Calu3 (cell line): ENCODE results near the gene FAS. TPM values are rescaled to one million over a fixed set of nuclear protein-coding genes. Genes with fewer than 3 reads are reported as not detected.

ENCODE experiments used
- BruUV-seq: library from RNA; stranded (reverse); fragments of 400-500 nt; replicated peaks from 2 replicates; lab custom pipeline; 2021; lab: Mats Ljungman, UMichigan
- CTCF ChIA-PET: fragments of 300-600 bp; sonication (Branson Sonifier 250); formaldehyde crosslinking; loops from one replicate; lab custom pipeline; 2022; ENCODE audit warnings: antibody characterized with exemption; lab: Charles Lee
- DNase-seq: peaks from one replicate; pipeline ENCODE4 v3.0.0; 2022
- H3K27ac Mint-ChIP-seq: one replicate; pipeline ENCODE4 v1.8.0; 2022; ENCODE audit warnings: mixed read lengths; ENCODE audit not compliant: unreplicated experiment
- H3K27me3 Mint-ChIP-seq: one replicate; pipeline ENCODE4 v1.8.0; 2022; ENCODE audit warnings: mixed read lengths; ENCODE audit not compliant: unreplicated experiment
- H3K36me3 Mint-ChIP-seq: one replicate; pipeline ENCODE4 v1.8.0; 2022; ENCODE audit warnings: mild to moderate bottlenecking, moderate library complexity, mixed read lengths; ENCODE audit not compliant: insufficient read depth, unreplicated experiment
- H3K4me1 Mint-ChIP-seq: one replicate; pipeline ENCODE4 v1.8.0; 2022; ENCODE audit warnings: mild to moderate bottlenecking, low read depth, mixed read lengths; ENCODE audit not compliant: unreplicated experiment
- H3K4me3 Mint-ChIP-seq: one replicate; pipeline ENCODE4 v1.8.0; 2022; ENCODE audit warnings: mild to moderate bottlenecking, low read depth, moderate library complexity, mixed read lengths; ENCODE audit not compliant: unreplicated experiment
- H3K9me3 Mint-ChIP-seq: one replicate; pipeline ENCODE4 v1.8.0; 2022; ENCODE audit warnings: low read depth, mixed read lengths; ENCODE audit not compliant: unreplicated experiment
- CTCF ChIP-seq: fragments of 200-600 bp; IDR thresholded peaks from one replicate; pipeline ENCODE4 v1.8.0; 2022; ENCODE audit warnings: antibody characterized with exemption; ENCODE audit not compliant: unreplicated experiment
- intact Hi-C: fragments of 100-400 bp; cut with micrococcal nuclease; formaldehyde crosslinking; loops from one replicate; pipeline ENCODE4 v1.10.0; 2022; ENCODE audit not compliant: unreplicated experiment
- total RNA-seq: library from RNA; stranded (reverse); gene quantifications from 2 replicates; pipeline ENCODE4 v1.2.3, GENCODE V29; 2022

The FAS gene
- total RNA-seq, 1 experiment from 2014 or later, result 3.1 TPM

- TF ChIP-seq CTCF, result no peak
- Mint-ChIP-seq H3K9me3 (no peaks in the 10 kb centered on the region), H3K27me3 (no peaks in the 10 kb centered on the region), H3K4me1 (peaks cover 2% of the 10 kb centered on the region), H3K4me3 (no peak overlapping the region), H3K27ac (no peak overlapping the region), H3K36me3 (peaks cover 15% of the 10 kb centered on the region)
- intact Hi-C loops, result no loop called here
- DNase-seq, result no peak
- CTCF ChIA-PET, result no interaction called here
- no TSS peak for BruUV-seq
Measured at GRCh38 chr10:88995156-88995876, 4.7 kb downstream of the FAS start.

GRCh38 chr10:88996927-88997326, 6.3 kb downstream of the FAS start:
- H3K4me1 Mint-ChIP-seq, result no peaks in the 10 kb centered on the region
- H3K27ac Mint-ChIP-seq, result no peak overlapping the region
- no peaks in the 10 kb centered on the region for H3K36me3 Mint-ChIP-seq
- TF ChIP-seq CTCF, result no peak
- DNase-seq, result no peak
- no peaks in the 10 kb centered on the region for H3K9me3 Mint-ChIP-seq
- H3K27me3 Mint-ChIP-seq, result no peaks in the 10 kb centered on the region
- H3K4me3 Mint-ChIP-seq, result no peak overlapping the region
- intact Hi-C loops, result no loop called here
- CTCF ChIA-PET, result no interaction called here
- BruUV-seq, result no TSS peak

- Mint-ChIP-seq H3K27me3 (no peaks in the 10 kb centered on the region), H3K9me3 (no peaks in the 10 kb centered on the region), H3K4me1 (no peaks in the 10 kb centered on the region), H3K27ac (no peak overlapping the region), H3K4me3 (no peak overlapping the region), H3K36me3 (no peaks in the 10 kb centered on the region)
- DNase-seq, result no peak
- no TSS peak for BruUV-seq
- no peak for TF ChIP-seq CTCF
- CTCF ChIA-PET, result no interaction called here
- intact Hi-C loops, result no loop called here
Measured at GRCh38 chr10:88999625-89000024, 9.0 kb downstream of the FAS start.

GRCh38 chr10:89001024-89001728, 10.6 kb downstream of the FAS start:
- intact Hi-C loops, result no loop called here
- TF ChIP-seq CTCF, result no peak
- no peak for DNase-seq
- Mint-ChIP-seq H3K27me3 (no peaks in the 10 kb centered on the region), H3K36me3 (no peaks in the 10 kb centered on the region), H3K27ac (no peak overlapping the region), H3K9me3 (no peaks in the 10 kb centered on the region), H3K4me1 (no peaks in the 10 kb centered on the region), H3K4me3 (no peak overlapping the region)
- no TSS peak for BruUV-seq
- CTCF ChIA-PET, result interaction anchor here (0.5 kb wide), 1 partner anchor 26 kb away, joined by 3 read pairs; no protein-coding TSS in a partner anchor
